NCI-H2227 (cell line): Measurements from ENCODE around the gene HDDC2.

Source experiments
- DNase-seq: peaks from one replicate; lab custom pipeline; 2025; ENCODE audit not compliant: unreplicated experiment; lab: John Stamatoyannopoulos, UW

HDDC2 gene

DNA sequence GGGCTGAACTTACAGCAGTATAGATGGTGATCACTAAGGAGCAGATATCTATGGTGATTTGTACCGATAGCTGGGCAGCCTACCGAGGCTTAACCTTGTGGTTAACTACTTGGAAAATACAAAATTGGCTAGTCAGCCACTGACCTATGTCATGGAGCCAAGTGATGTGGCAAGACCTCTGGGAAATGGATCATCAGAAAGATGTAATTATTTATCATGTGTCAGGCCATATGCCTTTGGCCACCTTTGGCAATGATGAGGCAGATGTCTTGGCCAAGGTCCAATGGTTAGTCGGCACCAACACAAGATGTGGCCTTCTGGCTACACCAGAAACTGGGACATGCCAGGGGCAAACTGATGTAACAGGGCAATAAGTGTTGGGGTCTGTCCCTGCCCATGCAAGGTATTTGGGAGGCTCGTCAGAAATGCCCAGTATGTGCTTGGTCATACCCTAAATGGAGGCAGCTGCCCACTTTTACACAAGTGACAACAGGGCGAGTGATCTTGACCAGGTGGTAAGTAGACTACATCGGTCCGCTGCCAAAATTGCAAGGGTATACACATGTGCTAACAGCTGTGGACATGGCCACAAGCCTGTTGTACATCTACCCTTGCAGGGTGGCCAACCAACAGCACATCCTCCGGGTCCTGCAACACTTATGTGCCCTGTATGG is 30.1 kb downstream of the HDDC2 start:
- DNase-seq: no peak

DNA sequence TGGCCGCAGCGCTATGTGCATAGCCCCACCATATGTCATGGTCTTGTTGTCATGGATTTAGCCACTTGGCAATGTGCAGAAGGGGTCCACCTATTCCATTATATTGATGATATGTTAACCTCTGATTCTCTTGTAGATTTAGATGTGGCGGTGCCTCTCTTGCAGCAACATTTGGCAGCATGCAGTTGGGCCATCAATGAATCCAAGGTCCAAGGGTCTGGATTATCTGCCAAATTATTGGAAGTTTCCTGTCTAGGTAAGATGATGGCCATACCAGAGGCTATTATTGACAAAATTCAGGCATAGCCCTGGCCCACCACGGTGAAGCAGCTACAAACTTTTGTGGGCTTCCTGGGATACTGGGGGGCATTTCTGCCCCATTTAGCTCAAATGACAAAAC is 31.4 kb downstream of the HDDC2 start:
- no peak for DNase-seq

DNA sequence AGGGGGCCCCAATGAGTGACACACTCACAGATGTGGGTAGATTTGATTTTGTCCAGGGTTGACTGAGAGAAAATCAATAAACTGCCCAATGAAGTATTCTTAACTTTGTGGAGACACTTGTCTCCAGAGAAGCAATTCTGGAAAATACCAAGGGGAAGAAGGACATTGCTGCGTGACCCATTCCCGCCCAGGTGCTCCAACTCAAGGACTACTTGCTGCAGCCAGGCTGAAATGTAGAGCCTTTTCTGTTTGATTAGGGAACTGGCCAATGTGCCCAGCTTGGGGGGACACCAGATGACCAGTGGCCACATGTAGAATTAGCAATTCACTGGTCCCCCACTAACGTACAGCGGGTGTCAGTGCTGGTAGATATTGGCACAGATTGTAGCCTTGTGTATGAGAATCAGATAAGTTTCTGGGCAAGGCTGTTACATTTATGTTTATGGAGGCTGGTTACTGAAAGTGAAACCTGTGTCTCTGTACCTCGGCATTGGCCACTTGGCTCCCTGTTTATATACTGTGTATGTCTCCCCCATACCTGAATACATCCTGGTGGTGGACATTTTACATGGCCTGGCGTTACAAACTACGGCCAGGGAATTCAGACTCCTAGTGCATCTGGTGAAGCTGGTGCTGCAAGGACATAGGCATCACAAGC is 32.3 kb downstream of the HDDC2 start:
- no peak for DNase-seq

DNA sequence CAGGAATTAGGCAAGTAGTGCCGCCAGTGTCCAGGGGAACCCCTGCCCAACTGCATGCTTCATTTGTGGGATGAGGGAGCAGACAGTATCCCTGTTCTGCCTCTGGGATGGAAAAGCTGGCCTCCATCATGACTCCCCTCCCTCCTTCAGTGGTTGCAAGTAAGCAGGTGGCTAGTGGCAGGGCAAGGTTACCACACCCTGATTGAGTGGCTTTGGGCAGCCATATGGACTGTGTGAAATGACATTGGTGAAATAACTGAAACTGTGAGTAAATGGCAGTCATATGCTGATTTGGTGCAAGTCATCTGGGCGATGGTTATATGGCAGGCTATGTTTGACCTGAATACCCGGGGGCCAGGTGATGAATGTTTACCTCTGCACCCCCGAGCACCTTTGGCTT is 33.0 kb downstream of the HDDC2 start:
- no peak for DNase-seq

DNA sequence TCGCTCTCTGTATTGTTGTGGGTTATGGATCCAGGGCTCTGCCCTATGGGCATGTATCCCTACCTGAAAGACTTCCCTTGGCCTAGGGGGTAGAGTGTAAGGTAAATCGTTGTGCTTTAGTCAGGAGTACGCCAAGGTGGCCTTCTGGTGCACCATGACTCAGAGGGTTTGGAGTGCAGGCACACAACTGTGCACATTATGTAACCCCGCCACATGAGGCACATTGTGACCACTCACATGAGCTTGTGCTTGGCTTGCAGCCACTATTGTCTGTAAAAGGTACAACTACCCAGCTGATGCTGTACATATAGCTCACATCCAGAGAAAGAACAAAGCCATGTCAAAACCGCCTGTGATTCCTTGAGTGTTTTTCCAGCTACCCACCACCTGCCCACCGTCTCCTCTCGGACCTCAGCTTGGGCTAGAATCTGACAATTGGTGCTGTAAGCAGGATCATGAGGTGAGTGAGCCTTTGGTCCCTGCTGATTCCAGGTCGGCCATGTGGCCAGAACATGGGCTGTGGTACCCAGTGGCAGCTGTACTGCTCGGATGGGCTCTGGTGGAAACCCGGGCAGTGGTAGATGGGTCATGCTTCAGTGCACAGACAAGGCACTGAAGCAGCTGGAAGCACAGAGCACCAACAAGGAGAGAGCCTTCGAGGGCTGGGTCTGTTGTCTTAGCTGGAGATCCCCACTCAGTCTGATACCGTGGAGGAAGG is 33.8 kb downstream of the HDDC2 start:
- no peak for DNase-seq

DNA sequence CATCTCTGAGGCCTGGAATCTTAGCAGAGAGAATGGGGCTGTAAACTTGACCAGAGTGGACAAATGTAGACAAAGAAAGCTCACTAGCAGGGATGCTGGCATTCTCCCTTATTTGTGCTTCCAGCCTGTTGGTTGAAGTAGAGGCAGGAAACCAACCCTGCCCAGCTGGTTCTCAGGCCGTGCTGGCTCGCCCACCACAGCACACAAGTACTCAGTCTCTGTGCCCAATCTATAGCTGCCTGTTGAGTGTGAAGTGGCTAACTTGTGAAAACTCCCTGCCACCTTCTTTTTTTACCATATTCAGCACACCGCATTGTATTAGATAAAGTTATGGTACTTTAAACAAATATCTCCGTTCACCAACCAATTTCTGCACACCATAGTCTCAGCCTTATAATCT is 37.3 kb downstream of the HDDC2 start:
- no peak for DNase-seq

DNA sequence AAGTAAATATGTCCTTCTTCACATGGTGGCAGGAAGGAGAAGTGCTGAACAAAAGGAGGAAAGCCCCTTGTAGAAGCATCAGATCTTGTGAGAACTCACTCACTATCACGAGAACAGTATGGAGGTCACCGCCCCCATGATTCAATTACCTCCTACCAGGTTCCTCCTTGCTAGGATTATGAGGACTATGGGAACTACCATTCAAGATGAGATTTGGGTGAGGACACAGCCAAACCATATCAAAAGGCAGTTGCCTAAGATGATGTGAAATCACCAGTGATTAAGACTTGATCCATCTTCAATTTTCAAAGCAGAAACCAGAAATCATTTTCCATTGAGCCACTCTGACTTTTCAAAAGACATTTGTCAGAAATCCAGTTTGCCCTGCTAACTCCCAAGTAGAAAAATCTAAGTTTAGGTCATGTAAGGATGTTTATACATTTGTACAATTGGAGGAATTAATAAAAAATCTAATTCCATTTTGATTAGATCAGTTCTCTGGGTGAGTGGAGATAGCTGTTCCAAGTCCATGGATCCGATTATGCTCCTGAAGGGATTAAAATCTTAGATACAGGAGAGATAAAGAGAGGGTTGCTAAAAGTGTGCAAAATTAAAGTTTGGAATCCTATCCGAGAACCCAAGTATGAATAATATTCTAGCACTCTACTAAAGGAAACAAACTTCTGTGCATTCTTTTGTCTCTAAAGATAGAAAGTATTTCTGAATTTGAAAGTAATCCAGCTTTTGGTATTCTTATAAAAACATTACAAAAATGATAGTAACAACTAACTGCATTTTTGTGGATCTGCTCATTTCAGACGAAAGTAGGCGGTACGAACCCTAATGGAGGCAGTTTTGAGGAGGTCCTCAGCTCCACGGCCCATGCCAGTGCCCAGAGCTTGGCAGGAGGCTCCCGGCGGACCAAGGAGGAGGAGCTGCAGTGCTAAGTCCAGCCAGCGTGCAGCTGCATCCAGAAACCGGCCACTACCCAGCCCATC is 39.5 kb downstream of the HDDC2 start:
- DNase-seq: no peak

DNA sequence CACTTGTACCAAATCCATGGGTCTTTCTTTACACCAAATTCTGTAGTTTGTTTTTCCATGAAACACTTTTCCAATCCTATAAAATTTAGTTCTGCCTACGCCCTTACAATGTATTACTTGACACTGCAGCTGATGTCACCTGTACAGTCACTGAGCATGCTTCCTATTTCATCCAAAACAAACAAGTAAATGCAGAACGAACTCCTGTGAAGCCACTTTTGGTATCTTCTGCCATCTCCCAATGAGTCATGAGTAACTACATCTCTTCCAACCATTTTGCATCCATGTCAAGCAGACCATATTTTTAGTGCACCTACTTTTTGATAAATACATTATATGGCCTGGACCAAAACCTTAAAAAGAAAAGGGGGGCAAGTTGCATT is 42.4 kb downstream of the HDDC2 start:
- no peak for DNase-seq

DNA sequence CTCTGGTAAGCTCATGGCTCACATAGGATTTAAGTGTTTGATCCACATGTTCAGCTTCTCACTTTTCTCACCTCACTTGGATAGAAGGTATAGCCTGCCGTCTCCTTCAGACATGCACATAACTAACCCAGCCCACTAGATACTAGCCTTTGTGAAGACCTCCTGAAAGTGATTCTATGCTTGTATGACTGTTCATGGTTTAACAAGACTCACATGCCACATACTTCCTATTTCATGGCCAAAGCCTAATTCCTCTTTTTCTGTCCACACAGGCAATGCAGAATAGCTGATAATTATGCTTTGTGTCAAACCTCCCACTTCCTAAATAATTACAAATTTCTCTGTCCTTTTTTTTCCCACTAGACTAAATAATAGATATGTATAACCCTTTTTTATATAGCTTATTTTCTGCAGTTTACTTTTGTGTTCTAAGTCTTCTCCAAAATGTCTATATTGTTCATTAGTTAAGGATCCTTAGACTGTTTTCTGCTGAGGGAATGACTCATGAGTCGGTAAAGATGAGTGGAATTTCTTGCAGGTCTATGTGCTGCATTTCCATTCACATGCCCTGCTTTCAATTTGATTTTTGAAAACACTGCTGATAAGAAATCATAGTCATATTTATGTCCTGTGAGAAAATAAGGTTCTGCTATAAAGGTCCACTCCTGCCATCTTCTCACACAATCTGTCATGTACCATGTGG is 43.0 kb downstream of the HDDC2 start:
- no peak for DNase-seq

DNA sequence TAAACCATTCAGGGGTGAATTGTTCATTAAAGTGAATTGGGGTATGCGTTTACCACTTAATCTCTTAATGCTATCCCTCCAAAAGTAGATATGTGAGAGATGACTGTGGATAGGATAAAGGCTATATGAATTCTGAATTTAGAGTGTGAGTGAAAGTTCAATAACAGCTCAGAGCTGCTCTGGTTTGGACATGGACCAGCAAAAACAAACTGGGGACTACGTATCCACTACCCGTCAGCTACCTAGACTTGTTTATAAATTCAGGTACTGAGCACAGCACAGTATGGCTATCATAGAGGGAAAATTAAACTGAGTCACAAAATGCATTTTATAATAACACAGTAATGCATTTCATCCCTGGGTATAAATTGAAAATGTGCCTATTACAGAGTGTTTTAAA is 44.4 kb downstream of the HDDC2 start:
- DNase-seq: no peak

DNA sequence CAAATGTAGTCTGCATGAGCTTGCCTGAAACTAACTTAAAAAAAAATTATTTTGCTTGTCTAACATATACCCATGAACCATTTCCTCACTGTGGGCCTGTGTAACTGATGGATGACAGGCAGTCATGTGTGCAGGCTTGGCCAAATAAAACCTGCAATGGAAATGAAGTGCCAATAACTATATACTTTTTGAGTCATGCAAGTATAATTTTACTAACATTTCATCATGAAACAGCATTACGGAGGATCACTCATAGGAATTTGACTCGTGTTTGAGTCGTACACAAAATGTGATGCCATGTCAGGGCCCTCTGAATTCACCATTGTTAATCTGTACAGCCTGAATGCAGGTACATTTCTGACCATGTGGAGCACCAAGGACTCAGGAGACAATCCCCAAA is 46.6 kb downstream of the HDDC2 start:
- DNase-seq: no peak

DNA sequence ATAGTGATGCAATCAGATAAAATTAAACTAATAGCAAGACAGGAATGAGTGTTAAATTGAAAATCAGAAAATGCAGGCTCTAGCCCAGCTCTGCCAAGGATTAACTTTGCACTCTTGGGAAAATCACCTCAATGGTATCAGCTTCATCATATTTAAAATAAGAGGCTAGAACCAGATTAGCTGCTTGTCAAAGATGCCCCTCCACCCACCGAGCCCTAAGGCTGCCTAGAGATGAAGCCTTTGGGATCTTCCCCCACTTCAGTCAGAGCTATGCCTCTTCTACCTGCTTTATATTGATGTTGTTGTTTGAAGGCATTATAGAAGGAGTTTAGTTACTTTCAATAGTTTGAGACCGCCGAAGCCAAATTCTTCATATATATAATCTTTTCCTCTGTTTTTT is 47.4 kb downstream of the HDDC2 start:
- DNase-seq: no peak

DNA sequence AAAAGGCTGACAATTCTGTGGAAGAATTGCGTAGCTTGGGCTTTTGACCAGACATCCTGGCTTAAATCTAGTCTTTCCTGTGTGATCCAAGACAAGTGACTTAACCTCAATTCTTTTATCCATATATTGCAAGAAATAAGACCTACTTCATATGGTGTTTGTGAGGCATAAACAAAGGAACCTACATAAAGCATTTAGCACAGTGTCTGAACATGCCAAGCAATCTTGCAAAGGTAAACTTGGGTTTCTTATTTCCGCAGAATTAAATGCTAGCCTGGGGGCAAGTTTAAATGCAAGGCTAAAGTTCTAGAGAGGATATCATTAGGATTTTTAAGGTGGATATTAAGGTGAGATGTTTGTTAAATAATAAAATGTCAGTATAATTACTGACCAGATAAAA is 47.9 kb downstream of the HDDC2 start:
- DNase-seq: no peak

DNA sequence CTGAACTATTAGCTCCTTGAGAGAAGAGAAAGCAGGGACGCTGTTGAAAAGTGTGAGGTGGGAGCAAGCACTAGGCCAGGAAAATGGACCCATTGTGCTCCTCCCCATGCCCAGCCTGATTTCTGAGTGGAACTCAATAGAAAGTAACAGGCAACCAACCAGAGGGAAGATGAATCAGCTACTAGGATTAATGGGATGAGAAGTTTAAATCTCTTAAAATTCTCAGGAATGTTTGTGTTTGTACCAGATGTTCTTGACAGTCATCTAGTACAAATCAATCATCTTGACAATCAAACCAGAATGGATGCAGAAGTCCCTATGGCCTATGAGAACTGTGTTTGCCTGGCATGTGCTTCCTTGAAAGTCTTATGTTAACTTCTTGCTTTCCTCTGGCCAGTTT is 48.9 kb downstream of the HDDC2 start:
- no peak for DNase-seq

DNA sequence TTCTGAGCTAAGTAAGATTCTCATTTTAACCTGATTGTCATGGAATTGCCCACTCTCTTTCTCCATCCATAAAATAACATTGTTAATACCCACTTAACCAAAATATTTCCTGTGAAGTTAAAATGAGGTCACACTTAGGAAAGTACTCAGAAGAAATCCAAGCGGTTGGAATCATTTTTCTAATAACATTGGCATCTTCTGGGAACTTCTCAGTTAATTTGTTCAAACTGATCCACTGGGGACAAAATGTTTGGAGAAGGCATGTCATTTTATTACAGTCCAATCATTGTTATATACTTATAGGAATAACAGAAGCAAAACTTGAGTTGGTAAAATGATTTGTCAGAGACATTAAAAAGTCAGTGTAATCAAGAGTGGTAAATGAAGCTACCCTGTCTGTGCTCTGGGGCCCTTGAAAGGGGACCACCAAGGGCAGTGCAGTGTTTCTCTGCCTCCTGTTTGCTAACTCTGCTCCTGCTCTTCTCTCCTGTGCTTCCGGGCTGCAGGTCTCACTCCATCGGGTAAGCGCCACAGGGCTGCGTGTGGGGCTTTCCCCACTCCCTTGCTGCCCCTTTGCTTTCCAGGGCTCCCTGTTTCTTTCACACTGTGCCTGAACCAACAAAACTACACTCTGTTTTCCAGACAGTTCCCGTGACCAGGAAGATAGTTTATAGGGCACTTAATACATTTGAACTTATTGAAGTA is 50.1 kb downstream of the HDDC2 start:
- DNase-seq: no peak

DNA sequence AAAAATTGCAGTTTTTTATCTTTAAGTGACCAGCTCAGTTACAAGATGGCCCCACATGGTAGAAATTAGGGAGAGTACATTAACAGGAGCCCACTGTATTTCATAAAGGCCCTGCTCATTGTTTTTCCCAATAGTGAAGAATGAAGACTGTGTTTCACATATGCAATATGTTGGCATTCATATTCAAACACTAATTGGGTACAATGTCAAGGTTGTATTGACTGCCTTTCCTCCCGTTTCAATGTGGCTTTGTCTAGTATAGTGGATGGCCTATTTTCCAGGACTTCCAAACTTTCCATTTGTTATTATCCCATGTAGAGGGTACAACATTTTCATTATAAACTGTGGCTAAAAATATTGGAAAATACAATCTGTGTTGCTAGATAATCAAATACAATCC is 51.3 kb downstream of the HDDC2 start:
- no peak for DNase-seq

DNA sequence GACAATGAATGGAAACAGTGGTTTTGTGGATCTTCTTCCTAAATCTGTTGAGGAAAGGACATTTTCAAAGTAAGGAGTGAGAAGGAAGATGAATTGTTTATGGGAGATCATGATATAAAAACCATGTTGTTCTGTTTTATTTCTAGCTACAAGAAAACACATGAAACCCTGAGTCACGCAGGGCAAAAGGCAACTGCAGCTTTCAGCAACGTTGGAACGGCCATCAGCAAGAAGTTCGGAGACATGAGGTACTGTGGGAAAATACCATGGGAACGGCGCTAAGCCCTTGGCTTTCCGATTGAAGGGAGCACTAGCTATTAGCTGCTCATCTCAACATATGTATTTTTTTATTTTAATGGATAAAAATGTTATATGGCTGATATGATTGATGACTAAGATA is 53.6 kb downstream of the HDDC2 start:
- DNase-seq: no peak

DNA sequence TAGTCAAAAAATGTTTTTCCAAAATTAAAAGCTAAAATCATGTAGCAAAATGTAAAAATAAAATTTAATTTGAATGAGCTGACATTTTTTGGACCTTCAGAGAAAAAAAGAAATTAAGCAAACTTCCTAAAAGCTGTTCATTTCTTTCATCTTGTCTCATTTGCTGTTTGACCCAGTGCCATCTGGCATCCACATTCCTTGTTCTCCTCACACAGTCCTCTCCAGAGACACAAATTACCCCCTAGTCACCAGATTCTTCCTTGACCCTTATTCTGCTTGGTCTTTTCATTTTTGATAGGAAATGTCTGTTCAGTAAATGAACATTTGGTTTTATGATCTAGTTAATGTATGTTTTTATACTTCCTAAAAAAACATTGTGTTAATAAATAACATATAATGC is 55.2 kb downstream of the HDDC2 start:
- DNase-seq: no peak

DNA sequence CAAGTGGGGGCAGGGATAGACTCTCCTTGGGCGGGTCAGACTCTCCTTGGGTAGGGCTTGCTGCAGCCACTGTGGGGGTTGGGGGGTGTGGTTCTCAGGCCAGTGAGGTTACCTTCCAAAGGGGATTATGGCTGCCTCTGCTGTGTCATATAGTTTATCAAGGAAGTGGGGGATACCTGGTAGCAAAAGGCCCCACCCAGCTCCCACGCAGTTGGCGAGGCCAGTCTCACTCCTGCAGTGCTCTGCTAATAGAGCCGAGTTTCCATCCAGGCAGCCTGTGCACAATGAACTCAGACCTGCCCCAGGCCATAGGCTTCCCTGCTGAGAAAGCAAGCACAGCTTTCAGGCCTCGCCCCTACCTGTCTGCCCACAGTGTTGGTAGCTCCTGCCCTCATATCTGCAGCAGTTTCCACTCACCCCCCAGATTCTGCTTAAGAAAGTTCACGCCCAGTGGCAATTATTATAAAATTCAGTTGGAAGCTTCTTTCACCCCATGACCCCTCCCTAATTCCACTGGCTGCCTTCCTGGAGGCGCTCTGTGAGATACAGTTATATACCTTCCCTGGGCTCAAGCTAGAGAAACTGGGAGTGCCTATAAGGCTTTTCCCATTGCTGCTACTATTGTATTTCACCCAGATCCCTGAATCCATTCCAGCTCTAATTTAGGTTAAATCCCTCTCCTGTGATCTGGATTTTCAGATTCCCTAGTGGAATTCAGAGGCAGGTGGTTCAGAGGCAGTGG is 56.1 kb downstream of the HDDC2 start:
- DNase-seq: no peak
